HCT116 (cell line): ENCODE data around the gene GABBR1. TPM values are rescaled to one million over a fixed set of nuclear protein-coding genes. Genes with fewer than 3 reads are reported as not detected.

Experiments used
- ATAC-seq: fragments of 200-7000 bp; cut with Tn5 transposase; 2 replicates; pipeline ENCODE4 v1.9.1; 2020; ENCODE audit warnings: mild to moderate bottlenecking, moderate library complexity
- BruUV-seq: library from RNA; stranded (reverse); fragments of 400-500 nt; replicated peaks from 2 replicates; lab custom pipeline; 2021; lab: Mats Ljungman, UMichigan
- CTCF ChIA-PET: fragments of 300-600 bp; sonication (Branson Sonifier 250); formaldehyde crosslinking; loops from one replicate; lab custom pipeline; 2021; ENCODE audit warnings: antibody characterized with exemption; lab: Charles Lee
- POLR2A ChIA-PET: fragments of 300-600, 350-600 bp; sonication (Branson Sonifier 250); formaldehyde crosslinking; loops from one replicate; lab custom pipeline; 2021; ENCODE audit warnings: antibody characterized with exemption; lab: Charles Lee
- RAD21 ChIA-PET, 2 experiments: fragments of 300-600 bp; sonication (Branson Sonifier 250); formaldehyde crosslinking; loops; one replicate each; lab custom pipeline; 2023; ENCODE audit warnings: low total read pairs in 2 of 2; ENCODE audit not compliant: uncharacterized antibody in 2 of 2, unreplicated experiment in 2 of 2, low non-redundant PET in 1 of 2; lab: Charles Lee
- DNase-seq: peaks from one replicate; pipeline ENCODE4 v3.0.0-alpha.2; 2010; ENCODE audit warnings: low read depth, low spot score
- H2AFZ ChIP-seq: fragments of 200-600 bp; shearing (Covaris generic), sonication (generic); 2 replicates; pipeline ENCODE4 v1.6.1; 2017; ENCODE audit warnings: low read depth, mixed run types, mixed read lengths, antibody characterized with exemption, low read length; ENCODE audit not compliant: poor library complexity, severe bottlenecking
- H3K27ac ChIP-seq: 2 replicates; pipeline ENCODE4 v1.5.1; 2012; ENCODE audit warnings: low read depth, low read length
- H3K27me3 ChIP-seq: fragments of 200-600 bp; sonication (generic); 2 replicates; pipeline ENCODE4 v1.6.1; 2016; ENCODE audit warnings: mixed run types, low read length, mixed read lengths; ENCODE audit not compliant: insufficient read depth
- H3K36me3 ChIP-seq, 2 experiments: fragments of 200-500 bp in 1 of 2; fragments of 200-600 bp in 1 of 2; sonication (Bioruptor generic) in 1 of 2; sonication (generic) in 1 of 2; 2 replicates each; pipeline versions ENCODE4 v1.5.1 to v1.6.1; 2014 to 2016; ENCODE audit warnings: low read length in 2 of 2, inconsistent platforms in 1 of 2, mixed read lengths in 1 of 2, mixed run types in 1 of 2; ENCODE audit not compliant: insufficient read depth in 2 of 2, control insufficient read depth in 1 of 2
- H3K4me1 ChIP-seq, 2 experiments: fragments of 200-600 bp in 1 of 2; sonication (generic) in 1 of 2; 2 replicates each; pipeline versions ENCODE4 v1.5.1 to v1.6.1; 2012 to 2017; ENCODE audit warnings: low read length in 2 of 2, inconsistent platforms in 1 of 2, mild to moderate bottlenecking in 1 of 2, mixed read lengths in 1 of 2, mixed run types in 1 of 2, moderate library complexity in 1 of 2; ENCODE audit not compliant: insufficient read depth in 2 of 2, control insufficient read depth in 1 of 2
- H3K4me2 ChIP-seq: fragments of 200-600 bp; sonication (generic); 2 replicates; pipeline ENCODE4 v1.6.1; 2017; ENCODE audit warnings: mixed run types, low read length, mixed read lengths
- H3K4me3 ChIP-seq, 2 experiments: fragments of 200-600 bp in 1 of 2; sonication (generic) in 1 of 2; replicated peaks in 1 of 2; 2 replicates each; pipeline ENCODE4 v1.5.1; 2011 to 2016; ENCODE audit warnings: low read length in 2 of 2, control low read depth in 1 of 2, low read depth in 1 of 2, mild to moderate bottlenecking in 1 of 2, mixed read lengths in 1 of 2, mixed run types in 1 of 2
- H3K79me2 ChIP-seq: fragments of 200-600 bp; sonication (generic); 2 replicates; pipeline ENCODE4 v1.6.1; 2017; ENCODE audit warnings: mild to moderate bottlenecking, mixed run types, low read length, moderate library complexity, mixed read lengths; ENCODE audit not compliant: insufficient read depth
- H3K9ac ChIP-seq: fragments of 200-600 bp; sonication (generic); 2 replicates; pipeline ENCODE4 v1.6.1; 2016; ENCODE audit warnings: low read length, mixed read lengths
- H3K9me2 ChIP-seq: fragments of 200-600 bp; sonication (generic), shearing (Covaris generic); 2 replicates; pipeline ENCODE4 v1.6.1; 2017; ENCODE audit warnings: mixed run types, mild to moderate bottlenecking, moderate library complexity; ENCODE audit not compliant: insufficient read depth
- H3K9me3 ChIP-seq, 2 experiments: fragments of 200-500 bp in 1 of 2; fragments of 200-600 bp in 1 of 2; sonication (Bioruptor generic) in 1 of 2; sonication (generic) in 1 of 2; 2 replicates each; pipeline ENCODE4 v1.6.1; 2014 to 2017; ENCODE audit warnings: low read length in 2 of 2, mixed read lengths in 2 of 2, inconsistent platforms in 1 of 2, low read depth in 1 of 2, mild to moderate bottlenecking in 1 of 2, mixed run types in 1 of 2, moderate library complexity in 1 of 2; ENCODE audit not compliant: control insufficient read depth in 1 of 2, insufficient read depth in 1 of 2
- H4K20me1 ChIP-seq: fragments of 200-600 bp; sonication (generic), shearing (Covaris generic); 2 replicates; pipeline ENCODE4 v1.6.1; 2017; ENCODE audit warnings: mixed run types, mild to moderate bottlenecking, moderate library complexity; ENCODE audit not compliant: insufficient read depth
- CEBPB ChIP-seq: IDR thresholded peaks from 2 replicates; pipeline ENCODE4 v1.6.1; 2012; ENCODE audit warnings: low read depth
- EGR1 ChIP-seq: IDR thresholded peaks from 2 replicates; pipeline ENCODE4 v1.6.1; 2012; ENCODE audit warnings: low read depth
- ELF1 ChIP-seq: IDR thresholded peaks from 2 replicates; pipeline ENCODE4 v1.6.1; 2012; ENCODE audit warnings: low read depth, borderline replicate concordance
- EZH2 ChIP-seq: fragments of 200-600 bp; sonication (generic); IDR thresholded peaks from 2 replicates; pipeline ENCODE4 v1.6.1; 2017; ENCODE audit warnings: antibody characterized with exemption, mixed run types
- FOSL1 ChIP-seq: IDR thresholded peaks from 2 replicates; pipeline ENCODE4 v1.6.1; 2012; ENCODE audit warnings: low read depth
- JUND ChIP-seq: IDR thresholded peaks from 2 replicates; pipeline ENCODE4 v1.6.1; 2012
- MAX ChIP-seq: IDR thresholded peaks from 2 replicates; pipeline ENCODE4 v1.6.1; 2012
- POLR2A ChIP-seq: IDR thresholded peaks from 2 replicates; pipeline ENCODE4 v1.7.0; 2011; ENCODE audit warnings: borderline replicate concordance; ENCODE audit not compliant: insufficient read depth, insufficient read length; ENCODE audit errors: extremely low read depth
- POLR2AphosphoS5 ChIP-seq: IDR thresholded peaks from 2 replicates; pipeline ENCODE4 v1.6.1; 2011; ENCODE audit warnings: mild to moderate bottlenecking, low read depth, low read length, moderate library complexity
- RAD21 ChIP-seq: IDR thresholded peaks from 2 replicates; pipeline ENCODE4 v1.6.1; 2012; ENCODE audit warnings: low read depth, mild to moderate bottlenecking
- REST ChIP-seq: IDR thresholded peaks from 2 replicates; pipeline ENCODE4 v1.6.1; 2012; ENCODE audit warnings: low read depth
- SIN3A ChIP-seq: IDR thresholded peaks from 2 replicates; pipeline ENCODE4 v1.6.1; 2012; ENCODE audit warnings: low read depth
- SP1 ChIP-seq: IDR thresholded peaks from 2 replicates; pipeline ENCODE4 v1.6.1; 2012; ENCODE audit warnings: low read depth
- TCF7L2 ChIP-seq: IDR thresholded peaks from 2 replicates; pipeline ENCODE4 v1.7.0; 2011; ENCODE audit warnings: borderline replicate concordance, inconsistent platforms; ENCODE audit not compliant: insufficient read depth, insufficient read length; ENCODE audit errors: extremely low read depth
- ZBTB33 ChIP-seq: IDR thresholded peaks from 2 replicates; pipeline ENCODE4 v1.6.1; 2011; ENCODE audit warnings: mild to moderate bottlenecking, low read length, moderate library complexity; ENCODE audit not compliant: insufficient replicate concordance; ENCODE audit errors: extremely low read depth
- ZNF274 ChIP-seq: fragments of 200-500 bp; sonication (Bioruptor generic); IDR thresholded peaks from 2 replicates; pipeline ENCODE4 v1.6.1; 2014; ENCODE audit warnings: mild to moderate bottlenecking, low read depth, low read length, inconsistent platforms
- intact Hi-C: fragments of 100-400 bp; cut with micrococcal nuclease; formaldehyde crosslinking; loops from 2 replicates; pipeline ENCODE4 v1.10.0; 2022
- total RNA-seq: library from RNA; stranded (reverse); gene quantifications from one replicate; pipeline ENCODE4 v1.2.1, GENCODE V29; 2021; ENCODE audit not compliant: unreplicated experiment
- TF ChIP-seq, protein P1 (sequence below): IDR thresholded peaks from 2 replicates; pipeline ENCODE4 v1.6.1; 2012

The GABBR1 gene
- total RNA-seq, 1 experiment from 2014 or later = 43.4 TPM

GRCh38 chr6:29667158-29667557 is 34.2 kb upstream of the GABBR1 start:
- Histone ChIP-seq H3K9ac (no peak overlapping the region), H4K20me1 (no peaks in the 10 kb centered on the region), H3K79me2 (no peaks in the 10 kb centered on the region), H3K27me3 (no peaks in the 10 kb centered on the region), H3K27ac (no peak overlapping the region), H3K36me3 (no peaks in the 10 kb centered on the region), H3K4me2 (no peak overlapping the region), H3K4me1 (no peaks in the 10 kb centered on the region), H3K9me3 (no peaks in the 10 kb centered on the region), H3K9me2 (no peaks in the 10 kb centered on the region), H3K4me3 (no peak overlapping the region), H2AFZ (no peak overlapping the region)
- intact Hi-C loops = no loop called here
- BruUV-seq = no TSS peak
- CTCF ChIA-PET = interaction anchor here (2.2 to 6.9 kb wide), 2 partner anchors 13 to 17 kb away, joined by 21 to 70 read pairs; no protein-coding TSS in a partner anchor
- RAD21 ChIA-PET = no interaction called here
- DNase-seq = no peak
- POLR2A ChIA-PET = no interaction called here
- no peak for ATAC-seq
- TF ChIP-seq EGR1 (no peak), SP1 (no peak), ZNF274 (no peak), POLR2AphosphoS5 (no peak), ZBTB33 (no peak), FOSL1 (no peak)
- TF ChIP-seq, protein P1, sequence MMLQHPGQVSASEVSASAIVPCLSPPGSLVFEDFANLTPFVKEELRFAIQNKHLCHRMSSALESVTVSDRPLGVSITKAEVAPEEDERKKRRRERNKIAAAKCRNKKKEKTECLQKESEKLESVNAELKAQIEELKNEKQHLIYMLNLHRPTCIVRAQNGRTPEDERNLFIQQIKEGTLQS = no peak

DNA sequence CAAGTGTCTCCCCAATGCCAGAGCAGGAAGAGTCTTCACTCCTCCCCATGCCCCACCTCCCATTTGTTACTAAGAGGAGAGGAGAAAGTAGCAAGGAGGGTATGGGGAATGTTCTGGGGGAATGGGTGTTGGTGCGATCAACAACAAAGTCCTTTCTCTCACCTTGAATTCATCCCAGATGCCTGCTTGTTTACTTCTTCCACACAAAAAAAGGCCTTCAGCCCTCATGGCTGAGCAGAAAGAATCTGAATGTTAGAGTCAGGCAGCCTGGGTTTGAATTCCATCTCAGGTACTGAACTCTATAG is 33.8 kb upstream of the GABBR1 start:
- Histone ChIP-seq H3K9ac (no peak overlapping the region), H3K4me1 (no peaks in the 10 kb centered on the region), H3K36me3 (no peaks in the 10 kb centered on the region), H4K20me1 (no peaks in the 10 kb centered on the region), H3K27ac (no peak overlapping the region), H3K9me2 (no peaks in the 10 kb centered on the region), H2AFZ (no peak overlapping the region), H3K9me3 (no peaks in the 10 kb centered on the region), H3K4me2 (no peak overlapping the region), H3K27me3 (no peaks in the 10 kb centered on the region), H3K79me2 (no peaks in the 10 kb centered on the region), H3K4me3 (no peak overlapping the region)
- BruUV-seq = no TSS peak
- RAD21 ChIA-PET = no interaction called here
- POLR2A ChIA-PET = no interaction called here
- intact Hi-C loops = no loop called here
- CTCF ChIA-PET = interaction anchor here (0.9 to 6.9 kb wide), 3 partner anchors 13 to 30 kb away, joined by 3 to 70 read pairs (median 21); no protein-coding TSS in a partner anchor
- ATAC-seq (no peak), DNase-seq (no peak)
- TF ChIP-seq MAX = no peak
- no peak for TF ChIP-seq JUND
- TF ChIP-seq FOSL1 = no peak
- no peak for TF ChIP-seq RAD21
- TF ChIP-seq SIN3A = no peak
- no peak for TF ChIP-seq EZH2
- TF ChIP-seq REST = no peak
- no peak for TF ChIP-seq SP1
- no peak for TF ChIP-seq POLR2A
- no peak for TF ChIP-seq ELF1
- no peak for TF ChIP-seq TCF7L2
- TF ChIP-seq CEBPB = no peak
